Liver (tissue), 9 donors: ENCODE data around the gene NFIA. TPM values are rescaled to one million over a fixed set of nuclear protein-coding genes. Genes with fewer than 3 reads are reported as not detected.

Experiments
- DNase-seq: peaks from one replicate; pipeline ENCODE4 v3.0.0-alpha.2; 2017; ENCODE audit warnings: low spot score
- H3K27ac ChIP-seq, 2 donors: one replicate each; pipeline ENCODE4 v1.7.0; 2013; ENCODE audit warnings: inconsistent platforms in 2 of 2, low read length in 2 of 2, control low read depth in 1 of 2, low read depth in 1 of 2, mild to moderate bottlenecking in 1 of 2
- H3K27me3 ChIP-seq, 4 donors: one replicate each; pipeline versions ENCODE4 v1.6.1 to v1.7.0; 2013; ENCODE audit warnings: low read length in 3 of 4, inconsistent platforms in 1 of 4, mild to moderate bottlenecking in 1 of 4, moderate library complexity in 1 of 4; ENCODE audit not compliant: control insufficient read depth in 4 of 4, insufficient read depth in 4 of 4
- H3K36me3 ChIP-seq, 4 donors: one replicate each; pipeline versions ENCODE4 v1.6.1 to v1.7.0; 2013; ENCODE audit warnings: low read length in 3 of 4, mild to moderate bottlenecking in 3 of 4, low read depth in 1 of 4, moderate library complexity in 1 of 4; ENCODE audit not compliant: control insufficient read depth in 4 of 4, insufficient read depth in 3 of 4
- H3K4me1 ChIP-seq, 4 donors: one replicate each; pipeline versions ENCODE4 v1.6.1 to v1.7.0; 2013; ENCODE audit warnings: low read length in 3 of 4, mild to moderate bottlenecking in 3 of 4, moderate library complexity in 1 of 4; ENCODE audit not compliant: control insufficient read depth in 4 of 4, insufficient read depth in 4 of 4
- H3K4me3 ChIP-seq, 3 donors: one replicate each; pipeline versions ENCODE4 v1.6.1 to v1.7.0; 2013; ENCODE audit warnings: low read length in 3 of 3, control low read depth in 1 of 3, low read depth in 1 of 3, mild to moderate bottlenecking in 1 of 3
- H3K9ac ChIP-seq, 2 donors: one replicate each; pipeline ENCODE4 v1.7.0; 2013; ENCODE audit warnings: low read length in 2 of 2, mild to moderate bottlenecking in 2 of 2, moderate library complexity in 2 of 2, control low read depth in 1 of 2, low read depth in 1 of 2
- H3K9me3 ChIP-seq, 4 donors: one replicate each; pipeline versions ENCODE4 v1.6.1 to v1.7.0; 2013; ENCODE audit warnings: low read length in 3 of 4; ENCODE audit not compliant: control insufficient read depth in 4 of 4
- ATF3 ChIP-seq: IDR thresholded peaks from 2 replicates; pipeline ENCODE4 v1.6.1; 2016; ENCODE audit warnings: antibody characterized with exemption
- CTCF ChIP-seq: fragments of 150-350 bp; IDR thresholded peaks from 2 replicates; pipeline ENCODE4 v1.5.1; 2017; ENCODE audit warnings: improper control_type of control experiment, low read depth, low read length; ENCODE audit not compliant: missing input control
- EGR1 ChIP-seq, 2 donors: IDR thresholded peaks; 2 replicates each; pipeline ENCODE4 v1.6.1; 2016 to 2018; ENCODE audit warnings: antibody characterized with exemption in 2 of 2, low read depth in 2 of 2
- FOXA1 ChIP-seq: IDR thresholded peaks from 2 replicates; pipeline ENCODE4 v1.6.1; 2016; ENCODE audit warnings: antibody characterized with exemption
- FOXA2 ChIP-seq: IDR thresholded peaks from 2 replicates; pipeline ENCODE4 v1.6.1; 2016; ENCODE audit warnings: antibody characterized with exemption
- GABPA ChIP-seq, 2 donors: IDR thresholded peaks in 1 of 2; conservative IDR thresholded peaks in 1 of 2; 2 replicates each; pipeline ENCODE4 v1.6.1; 2016; ENCODE audit warnings: antibody characterized with exemption in 2 of 2, mild to moderate bottlenecking in 1 of 2, moderate library complexity in 1 of 2
- HNF4A ChIP-seq, 2 donors: conservative IDR thresholded peaks; 2 replicates each; pipeline ENCODE4 v1.6.1; 2016; ENCODE audit warnings: antibody characterized with exemption in 2 of 2, mild to moderate bottlenecking in 2 of 2
- HNF4G ChIP-seq: IDR thresholded peaks from 2 replicates; pipeline ENCODE4 v1.6.1; 2016; ENCODE audit warnings: antibody characterized with exemption
- JUND ChIP-seq, 2 donors: IDR thresholded peaks; 2 replicates each; pipeline ENCODE4 v1.6.1; 2016; ENCODE audit warnings: antibody characterized with exemption in 2 of 2
- NR2F2 ChIP-seq: IDR thresholded peaks from 2 replicates; pipeline ENCODE4 v1.6.1; 2016; ENCODE audit warnings: antibody characterized with exemption
- RAD21 ChIP-seq, 2 donors: IDR thresholded peaks; 2 replicates each; pipeline ENCODE4 v1.6.1; 2016; ENCODE audit warnings: antibody characterized with exemption in 2 of 2, mild to moderate bottlenecking in 2 of 2
- RXRA ChIP-seq, 2 donors: IDR thresholded peaks; 2 replicates each; pipeline ENCODE4 v1.6.1; 2017 to 2018; ENCODE audit warnings: antibody characterized with exemption in 2 of 2, mild to moderate bottlenecking in 1 of 2
- SP1 ChIP-seq: IDR thresholded peaks from 2 replicates; pipeline ENCODE4 v1.6.1; 2018; ENCODE audit warnings: antibody characterized with exemption, mild to moderate bottlenecking
- TAF1 ChIP-seq: conservative IDR thresholded peaks from 2 replicates; pipeline ENCODE4 v1.6.1; 2016; ENCODE audit warnings: antibody characterized with exemption, mild to moderate bottlenecking
- YY1 ChIP-seq: IDR thresholded peaks from 2 replicates; pipeline ENCODE4 v1.6.1; 2016; ENCODE audit warnings: antibody characterized with exemption, mild to moderate bottlenecking
- ZBTB33 ChIP-seq: IDR thresholded peaks from 2 replicates; pipeline ENCODE4 v1.6.1; 2016; ENCODE audit warnings: antibody characterized with exemption
- WGBS: extraction: QIAGEN DNeasy Blood & Tissue Kit; methylation state at CpG from one replicate; pipeline ENCODE4 v1.1.7; 2013; 5-methylcytosine and 5-hydroxymethylcytosine counted together
- polyA plus RNA-seq, 2 donors: library from polyadenylated mRNA; stranded (reverse) in 1 of 2; unstranded in 1 of 2; fragments of 200-250 nt in 1 of 2; fragments of >200 nt in 1 of 2; fragmentation: Nextera tagmentation in 1 of 2; extraction: Ambion mirVana in 1 of 2; gene quantifications; one replicate each; pipeline versions ENCODE4 v1.2.1 to v1.2.3, GENCODE V29; 2013 to 2015
- total RNA-seq, 2 donors: library from RNA; depleted of rRNA; stranded (reverse); fragments of >200 nt; gene quantifications; one replicate each; pipeline ENCODE4 v1.2.3, GENCODE V29; 2014
- donor health status: healthy.
- donor health status: healthy.
- donor health status: healthy.
- donor health status: healthy.
- donor health status: healthy.

The NFIA gene
- total and polyA plus RNA-seq, 4 donors: 6.8 to 53.7 (median 22.2) TPM

- H3K27ac ChIP-seq: no peak overlapping the region
- H3K36me3 ChIP-seq: no peaks in the 10 kb centered on the region
- DNase-seq: no peak
- no peaks in the 10 kb centered on the region for H3K27me3 ChIP-seq
- H3K9me3 ChIP-seq: no peaks in the 10 kb centered on the region
- H3K9ac ChIP-seq: no peak overlapping the region
- no peak for TF ChIP-seq FOXA1
- no peak for TF ChIP-seq FOXA2
- no peak for TF ChIP-seq GABPA (IDR thresholded peaks at IDR 0.05 in 1 of 2, conservative IDR thresholded peaks at IDR 0.05 in 1 of 2)
- TF ChIP-seq HNF4G: no peak
- no peak for TF ChIP-seq NR2F2
- no peak for TF ChIP-seq TAF1
- no peak for TF ChIP-seq JUND (IDR thresholded peaks at IDR 0.05)
- TF ChIP-seq SP1: no peak
- no peak for TF ChIP-seq ATF3
- TF ChIP-seq CTCF: no peak
- H3K4me3 ChIP-seq: no peak overlapping the region
- WGBS: 87% methylated on average over 4 of the region's 4 CpGs
- no peaks in the 10 kb centered on the region for H3K4me1 ChIP-seq
Observed at GRCh38 chr1:61486783-61487536, 404.6 kb downstream of the NFIA start.

GRCh38 chr1:61487801-61488200 is 405.4 kb downstream of the NFIA start:
- no peak overlapping the region for H3K9ac ChIP-seq
- no peaks in the 10 kb centered on the region for H3K27me3 ChIP-seq
- no peaks in the 10 kb centered on the region for H3K36me3 ChIP-seq
- 64% methylated on average over 6 of the region's 6 CpGs for WGBS
- no peak overlapping the region for H3K4me3 ChIP-seq
- H3K27ac ChIP-seq: no peak overlapping the region
- no peaks in the 10 kb centered on the region for H3K4me1 ChIP-seq
- H3K9me3 ChIP-seq: no peaks in the 10 kb centered on the region
- no peak for TF ChIP-seq CTCF
- no peak for TF ChIP-seq EGR1 (IDR thresholded peaks at IDR 0.05; ENCODE audit: low read depth in 2 of 2)
- DNase-seq: no peak

GRCh38 chr1:61490924-61491323 is 408.6 kb downstream of the NFIA start:
- DNase-seq: no peak
- Histone ChIP-seq H3K4me1 (no peaks in the 10 kb centered on the region), H3K4me3 (no peak overlapping the region), H3K36me3 (no peaks in the 10 kb centered on the region), H3K27me3 (no peaks in the 10 kb centered on the region), H3K27ac (no peak overlapping the region), H3K9me3 (no peaks in the 10 kb centered on the region), H3K9ac (no peak overlapping the region)
- TF ChIP-seq CTCF (no peak), SP1 (no peak), JUND (IDR thresholded peaks at IDR 0.05) (no peak), FOXA2 (no peak), RAD21 (IDR thresholded peaks at IDR 0.05) (no peak), HNF4A (conservative IDR thresholded peaks at IDR 0.05) (no peak), ZBTB33 (no peak), TAF1 (no peak), GABPA (IDR thresholded peaks at IDR 0.05 in 1 of 2, conservative IDR thresholded peaks at IDR 0.05 in 1 of 2) (no peak), HNF4G (no peak), YY1 (no peak), RXRA (IDR thresholded peaks at IDR 0.05) (no peak)
- WGBS: 81% methylated on average over 4 of the region's 4 CpGs
